ENCODE measurements around the gene RNF151.
"Not testable (repeated sequence)": the region's sequence is repeated elsewhere in the genome, so short reads cannot be mapped to it uniquely, and the experiment has no call there.

Gene RNF151, protein sequence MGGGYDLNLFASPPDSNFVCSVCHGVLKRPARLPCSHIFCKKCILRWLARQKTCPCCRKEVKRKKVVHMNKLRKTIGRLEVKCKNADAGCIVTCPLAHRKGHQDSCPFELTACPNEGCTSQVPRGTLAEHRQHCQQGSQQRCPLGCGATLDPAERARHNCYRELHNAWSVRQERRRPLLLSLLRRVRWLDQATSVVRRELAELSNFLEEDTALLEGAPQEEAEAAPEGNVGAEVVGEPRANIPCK

GRCh38 chr16:1966460-1966859, at the start of gene RNF151:
TSS of gene RNF151 (plus strand) at chr16:1966856. CDS start at chr16:1966882, 26 bp downstream.
- DNase-seq (ENCODE audit: low read depth in 4 of 4, low spot score in 1 of 4) = no peak

- no peak for DNase-seq (ENCODE audit: low read depth in 4 of 4, low spot score in 1 of 4)
Observed at GRCh38 chr16:1917056-1917664, 49.5 kb upstream of the RNF151 start.

DNA sequence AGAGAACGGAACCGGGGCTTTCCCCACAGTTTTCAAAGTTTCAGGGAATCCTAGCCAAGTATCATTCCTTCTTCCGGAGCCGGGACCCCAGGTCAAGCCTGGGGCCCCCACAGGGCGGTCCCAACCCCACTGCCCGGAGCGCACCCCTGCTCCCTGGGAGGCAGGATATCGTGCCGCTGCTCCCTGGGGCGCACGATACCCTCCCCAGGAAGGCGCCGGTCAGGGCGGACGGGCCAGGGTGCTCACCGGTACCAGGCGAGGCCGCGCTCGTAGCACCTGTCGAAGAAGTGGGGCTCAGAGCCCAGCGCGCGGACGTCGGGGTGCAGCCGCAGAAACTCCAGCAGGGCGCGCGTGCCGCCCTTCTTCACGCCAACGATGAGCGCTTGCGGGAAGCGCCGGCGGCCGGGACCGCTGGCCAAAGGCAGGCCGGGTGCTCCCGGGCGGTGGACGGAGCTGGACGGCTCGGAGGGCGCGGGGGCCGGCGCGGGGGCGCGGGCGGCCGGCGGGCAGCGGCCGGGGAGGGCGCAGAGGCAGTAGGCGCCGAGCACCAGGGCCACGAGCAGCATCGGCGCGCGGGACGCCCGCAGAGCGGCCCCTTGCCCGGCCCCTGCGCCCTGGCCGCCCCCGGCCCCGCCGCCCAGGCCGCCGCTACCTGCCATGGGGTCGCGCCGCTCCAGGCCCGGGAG, 48.8 kb upstream of the RNF151 start:
- no peak for DNase-seq (ENCODE audit: low read depth in 4 of 4, low spot score in 1 of 4)

- no peak for DNase-seq (ENCODE audit: low read depth in 4 of 4, low spot score in 1 of 4)
Observed at GRCh38 chr16:1918351-1919326, 48.0 kb upstream of the RNF151 start, which contains the start of gene HS3ST6. TSS of gene HS3ST6 (minus strand) at chr16:1918415. CDS start at chr16:1918323, 92 bp downstream.

DNA sequence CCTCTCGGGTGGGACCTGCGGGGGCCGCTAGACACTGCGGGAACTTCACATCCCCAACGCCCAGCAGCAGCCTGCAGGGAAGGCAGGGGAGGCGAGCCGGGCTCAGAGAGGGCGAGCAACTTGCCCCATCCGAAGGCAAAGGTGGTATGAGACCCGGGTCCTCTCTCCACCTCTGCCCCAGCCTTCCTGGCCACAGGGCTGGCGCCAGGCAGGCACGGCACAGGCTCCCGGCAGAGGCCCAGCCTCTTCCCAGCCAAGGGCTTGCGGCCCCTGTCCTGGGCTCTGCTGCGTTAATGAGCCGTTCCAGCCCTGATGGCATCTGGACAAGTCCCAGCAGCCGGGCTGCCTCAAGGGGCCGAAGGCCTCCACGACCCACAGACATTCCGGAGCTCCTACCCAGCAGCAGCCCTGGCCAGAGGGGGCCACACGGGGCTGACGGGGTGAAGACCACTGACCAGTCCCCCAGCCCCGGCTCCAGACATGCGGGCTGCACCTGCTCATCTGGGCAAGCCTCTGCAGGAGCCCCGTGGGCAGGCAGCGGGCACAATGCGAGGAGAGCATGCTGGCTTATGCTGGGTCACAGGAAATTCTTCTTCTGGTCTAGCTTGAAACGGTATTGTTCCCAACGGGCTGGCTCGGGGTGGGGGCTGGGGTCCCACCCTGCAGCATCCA, 47.2 kb upstream of the RNF151 start:
- DNase-seq (ENCODE audit: low read depth in 4 of 4, low spot score in 1 of 4) = no peak

DNA sequence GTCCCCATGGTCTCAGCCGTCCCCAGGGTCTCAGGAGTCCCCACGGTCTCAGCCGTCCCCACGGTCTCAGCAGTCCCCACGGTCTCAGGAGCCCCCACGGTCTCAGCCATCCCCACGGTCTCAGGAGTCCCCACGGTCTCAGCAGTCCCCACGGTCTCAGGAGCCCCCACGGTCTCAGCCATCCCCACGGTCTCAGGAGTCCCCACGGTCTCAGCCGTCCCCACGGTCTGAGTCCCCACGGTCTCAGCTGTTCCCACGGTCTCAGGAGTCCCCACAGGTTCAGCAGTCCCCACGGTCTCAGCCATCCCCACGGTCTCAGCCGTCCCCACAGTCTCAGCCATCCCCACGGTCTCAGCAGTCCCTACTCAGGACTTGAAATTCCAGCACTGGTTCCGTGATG, 46.5 kb upstream of the RNF151 start:
- DNase-seq (ENCODE audit: low read depth in 4 of 4, low spot score in 1 of 4) = not testable (repeated sequence)

- DNase-seq (ENCODE audit: low read depth in 4 of 4, low spot score in 1 of 4) = no peak
Observed at GRCh38 chr16:1920727-1921171, 45.9 kb upstream of the RNF151 start.

DNA sequence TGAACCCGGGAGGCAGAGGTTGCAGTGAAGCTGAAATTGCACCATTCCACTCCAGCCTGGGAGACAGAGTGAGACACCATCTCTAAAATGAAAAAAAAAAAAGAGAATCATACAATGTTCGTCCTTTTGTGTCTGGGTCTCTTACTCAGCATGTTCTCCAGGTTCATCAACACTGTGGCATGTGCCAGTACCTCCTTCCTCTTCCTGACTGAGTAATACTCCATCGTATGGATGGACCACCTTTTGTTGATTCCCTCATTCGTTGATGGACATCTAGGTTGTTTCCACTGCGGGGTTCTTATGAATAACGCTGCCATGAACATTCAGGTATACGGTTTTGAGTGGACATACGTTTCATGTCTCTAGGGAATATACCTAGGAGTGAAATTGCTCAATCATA, 44.3 kb upstream of the RNF151 start:
- DNase-seq (ENCODE audit: low read depth in 4 of 4, low spot score in 1 of 4) = no peak

- no peak for DNase-seq (ENCODE audit: low read depth in 4 of 4, low spot score in 1 of 4)
Observed at GRCh38 chr16:1923299-1924034, 43.2 kb upstream of the RNF151 start.

- DNase-seq (ENCODE audit: low read depth in 4 of 4, low spot score in 1 of 4) = no peak
Observed at GRCh38 chr16:1924095-1924494, 42.6 kb upstream of the RNF151 start.

- DNase-seq (ENCODE audit: low read depth in 4 of 4, low spot score in 1 of 4) = no peak
Observed at GRCh38 chr16:1926271-1926670, 40.4 kb upstream of the RNF151 start.

DNA sequence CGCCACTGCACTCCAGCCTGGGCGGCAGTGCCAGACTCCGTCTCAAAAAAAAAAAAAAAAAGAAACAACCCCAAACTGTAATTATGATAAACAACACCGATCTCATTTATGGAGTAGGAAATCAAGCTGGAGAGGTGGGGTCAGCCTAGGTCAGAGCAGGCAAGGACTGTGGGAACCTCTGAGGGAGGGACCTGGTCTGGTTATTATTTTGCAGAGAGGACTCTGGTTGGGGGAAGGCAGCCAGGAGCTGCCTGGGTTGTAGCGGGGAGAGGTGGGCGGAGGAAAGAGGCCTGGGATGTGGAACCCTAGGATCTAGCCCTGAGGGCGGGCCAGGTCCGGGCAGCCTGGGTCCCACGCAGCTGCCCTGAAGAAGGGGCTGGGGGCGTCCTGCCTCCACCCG, 37.6 kb upstream of the RNF151 start:
- no peak for DNase-seq (ENCODE audit: low read depth in 4 of 4, low spot score in 1 of 4)

GRCh38 chr16:1929578-1930337, 36.9 kb upstream of the RNF151 start:
- peak; percentile 88 to 97 (median 92) for DNase-seq (ENCODE audit: low read depth in 4 of 4, low spot score in 1 of 4)

DNA sequence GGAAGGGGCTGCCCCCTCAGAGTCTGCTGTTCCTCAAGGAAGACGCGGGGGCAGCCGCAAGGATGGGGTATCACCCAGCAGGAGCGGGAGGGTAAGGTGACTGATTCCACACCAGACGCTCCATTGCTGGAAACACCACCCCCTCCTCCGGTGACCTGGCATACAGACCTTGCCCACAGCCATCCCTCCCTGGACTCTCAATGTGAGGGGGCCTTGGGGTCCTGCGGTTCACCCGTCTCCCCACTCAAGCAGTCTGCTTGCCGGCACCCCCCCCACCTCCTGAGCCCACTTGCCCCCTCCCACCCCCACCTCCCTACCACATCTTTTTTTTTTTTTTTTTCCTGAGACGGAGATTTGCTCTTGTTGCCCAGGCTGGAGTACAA, 36.3 kb upstream of the RNF151 start:
- no peak for DNase-seq (ENCODE audit: low read depth in 4 of 4, low spot score in 1 of 4)

DNA sequence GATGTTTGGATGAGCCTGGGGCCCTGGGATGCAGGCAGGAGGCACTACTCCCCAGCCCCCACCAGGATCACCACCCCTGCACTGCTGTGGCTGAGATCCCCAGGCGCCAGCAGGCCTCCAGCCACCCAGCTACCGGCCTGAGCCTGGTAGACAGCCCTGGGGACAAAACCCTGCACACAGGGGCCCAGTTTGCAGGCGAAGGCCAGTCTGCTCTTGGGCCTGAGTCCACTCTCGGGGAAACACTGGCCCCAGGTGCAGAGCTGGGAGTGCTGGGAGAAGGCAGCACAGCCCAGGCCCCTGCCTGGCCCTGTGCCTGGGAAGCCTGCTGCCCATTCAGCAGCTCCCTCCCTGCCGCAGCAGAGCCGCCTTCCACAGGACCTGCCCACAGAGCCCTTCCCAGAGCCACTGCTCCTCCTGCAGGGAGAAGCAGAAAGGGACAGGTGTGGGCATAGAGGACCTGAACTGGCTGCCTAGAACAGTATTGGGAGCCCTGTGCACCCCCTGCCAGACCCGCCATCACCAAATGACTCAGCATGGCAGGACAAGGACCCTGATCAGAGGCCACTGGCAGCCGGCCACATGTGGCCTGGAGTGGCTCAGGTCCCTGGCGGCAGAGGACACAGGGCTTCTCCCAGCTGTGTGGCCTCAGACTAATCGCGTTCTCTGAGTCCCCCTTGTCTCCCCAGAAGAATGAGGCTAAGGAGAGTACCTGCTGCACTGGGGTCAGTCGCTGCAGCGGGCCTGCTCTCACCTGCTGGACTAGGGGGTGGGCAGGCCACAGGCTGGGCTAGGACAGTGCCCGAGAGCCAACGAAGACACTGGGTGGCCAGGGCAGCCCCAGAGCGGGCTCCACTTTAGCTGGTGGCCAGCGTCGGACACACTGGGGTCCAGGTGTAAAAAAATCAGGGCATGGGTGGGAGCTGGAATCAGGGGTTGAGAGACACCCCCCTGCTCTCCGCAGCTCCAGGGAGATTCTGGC, 34.3 kb upstream of the RNF151 start:
- DNase-seq (ENCODE audit: low read depth in 4 of 4, low spot score in 1 of 4) = no peak

- DNase-seq (ENCODE audit: low read depth in 4 of 4, low spot score in 1 of 4) = no peak
Observed at GRCh38 chr16:1933097-1933661, 33.5 kb upstream of the RNF151 start.

DNA sequence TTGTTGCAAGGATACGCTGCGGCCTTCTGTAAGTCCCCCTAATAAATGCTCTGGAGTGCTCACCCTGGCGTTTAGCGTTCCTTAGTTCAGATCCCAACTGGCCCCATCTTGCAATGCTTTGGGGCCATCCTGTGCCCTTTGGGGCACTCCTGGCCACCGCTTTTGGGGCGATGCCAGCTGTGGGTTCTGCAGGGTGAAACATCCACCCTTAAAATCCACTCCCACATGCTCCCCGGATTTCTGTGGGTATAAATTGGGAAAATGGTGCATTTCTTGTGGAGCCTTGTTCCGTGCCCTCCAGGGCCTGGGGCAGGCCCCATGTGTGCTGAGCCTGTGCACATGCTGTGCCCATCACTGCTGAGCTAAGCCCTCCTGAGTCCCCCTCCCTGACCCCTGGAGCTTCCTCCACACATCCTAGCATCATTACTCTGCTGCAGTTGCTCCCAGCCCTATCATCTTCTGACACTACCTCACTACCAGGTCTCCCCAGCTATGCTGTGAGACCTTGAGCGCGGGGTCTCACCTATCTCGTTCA, 29.6 kb upstream of the RNF151 start:
- no peak for DNase-seq (ENCODE audit: low read depth in 4 of 4, low spot score in 1 of 4)

All from stimulated activated CD4-positive, alpha-beta T cell treated with anti-CD3 and anti-CD28 coated beads, Interleukin-1b, Interleukin-23, amount 100 ng/mL, for 24 hours (primary cell).